Right atrium auricular region (tissue), 2 donors: ENCODE data around the gene PRR13. TPM values are rescaled to one million over a fixed set of nuclear protein-coding genes. Genes with fewer than 3 reads are reported as not detected.

ENCODE experiments used
- DNase-seq: peaks from one replicate; pipeline ENCODE4 v3.0.0-alpha.2; 2019; ENCODE audit warnings: low spot score
- H3K27ac ChIP-seq, 2 donors: fragments of 200-600 bp; sonication (generic); 1 replicate in 1 of 2; 2 replicates in 1 of 2; pipeline ENCODE4 v1.5.1; 2016 to 2019
- H3K27me3 ChIP-seq, 2 donors: fragments of 200-600 bp; sonication (generic); one replicate each; pipeline versions ENCODE4 v1.5.1 to v1.6.0; 2017 to 2019
- H3K36me3 ChIP-seq: fragments of 200-600 bp; sonication (generic); one replicate; pipeline ENCODE4 v1.5.1; 2016
- H3K4me1 ChIP-seq, 2 donors: fragments of 200-600 bp; sonication (generic); one replicate each; pipeline versions ENCODE4 v1.5.1 to v1.6.0; 2017 to 2019
- H3K4me3 ChIP-seq, 2 donors: fragments of 200-600 bp; sonication (generic); 1 replicate in 1 of 2; 2 replicates in 1 of 2; pipeline ENCODE4 v1.5.1; 2017 to 2019; ENCODE audit warnings: mild to moderate bottlenecking in 1 of 2, moderate library complexity in 1 of 2
- H3K9me3 ChIP-seq, 2 donors: fragments of 200-600 bp; sonication (generic); one replicate each; pipeline ENCODE4 v1.5.1; 2019
- total RNA-seq, 2 donors: library from RNA; depleted of rRNA; stranded (reverse); fragments of >200 nt; gene quantifications; one replicate each; pipeline ENCODE4 v1.1.0, GENCODE V29; 2016
- TF ChIP-seq, protein P1 (sequence below), 2 donors: fragments of 200-600 bp; sonication (generic); IDR thresholded peaks; one replicate each; pipeline ENCODE4 v1.5.1; 2019; ENCODE audit warnings: antibody characterized with exemption in 2 of 2

The PRR13 gene
- total RNA-seq, 2 donors from 2014 or later, result 38.8 to 60.6 TPM

GRCh38 chr12:53465679-53466078 lies 24.1 kb downstream of the PRR13 start:
- Histone ChIP-seq H3K4me1 (peaks cover 0 to 64% of the 10 kb centered on the region in 2 donors), H3K27me3 (no peaks in the 10 kb centered on the region), H3K4me3 (no peak overlapping the region), H3K9me3 (no peaks in the 10 kb centered on the region), H3K36me3 (peaks cover 100% of the 10 kb centered on the region), H3K27ac (no peak overlapping the region)
- no peak for DNase-seq
- TF ChIP-seq, protein P1, sequence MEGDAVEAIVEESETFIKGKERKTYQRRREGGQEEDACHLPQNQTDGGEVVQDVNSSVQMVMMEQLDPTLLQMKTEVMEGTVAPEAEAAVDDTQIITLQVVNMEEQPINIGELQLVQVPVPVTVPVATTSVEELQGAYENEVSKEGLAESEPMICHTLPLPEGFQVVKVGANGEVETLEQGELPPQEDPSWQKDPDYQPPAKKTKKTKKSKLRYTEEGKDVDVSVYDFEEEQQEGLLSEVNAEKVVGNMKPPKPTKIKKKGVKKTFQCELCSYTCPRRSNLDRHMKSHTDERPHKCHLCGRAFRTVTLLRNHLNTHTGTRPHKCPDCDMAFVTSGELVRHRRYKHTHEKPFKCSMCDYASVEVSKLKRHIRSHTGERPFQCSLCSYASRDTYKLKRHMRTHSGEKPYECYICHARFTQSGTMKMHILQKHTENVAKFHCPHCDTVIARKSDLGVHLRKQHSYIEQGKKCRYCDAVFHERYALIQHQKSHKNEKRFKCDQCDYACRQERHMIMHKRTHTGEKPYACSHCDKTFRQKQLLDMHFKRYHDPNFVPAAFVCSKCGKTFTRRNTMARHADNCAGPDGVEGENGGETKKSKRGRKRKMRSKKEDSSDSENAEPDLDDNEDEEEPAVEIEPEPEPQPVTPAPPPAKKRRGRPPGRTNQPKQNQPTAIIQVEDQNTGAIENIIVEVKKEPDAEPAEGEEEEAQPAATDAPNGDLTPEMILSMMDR (IDR thresholded peaks at IDR 0.05), result no peak

DNA sequence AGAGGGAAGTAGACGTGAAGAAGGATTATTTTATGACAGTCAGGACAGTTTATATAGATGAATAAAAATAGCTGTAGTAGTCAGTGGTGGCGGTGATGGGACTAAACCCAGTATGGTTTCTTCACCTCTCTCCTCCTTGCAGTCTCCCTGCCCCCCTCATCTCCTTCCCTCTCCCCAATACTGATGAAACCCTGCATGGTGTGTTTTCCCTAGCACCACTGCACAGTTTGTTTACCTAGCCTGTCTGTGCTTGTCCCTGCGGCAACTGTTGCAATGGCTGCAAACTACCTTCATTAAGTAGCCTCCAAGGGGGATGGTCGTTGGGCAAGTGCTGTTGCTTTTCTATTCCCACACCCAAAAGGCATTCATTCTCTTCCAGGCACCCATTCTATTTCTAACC lies 25.1 kb downstream of the PRR13 start:
- no peak for DNase-seq
- H3K27me3 ChIP-seq, result no peaks in the 10 kb centered on the region
- H3K36me3 ChIP-seq, result peaks cover 100% of the 10 kb centered on the region
- H3K4me3 ChIP-seq, result no peak overlapping the region
- H3K27ac ChIP-seq, result no peak overlapping the region
- peaks cover 0 to 64% of the 10 kb centered on the region in 2 donors for H3K4me1 ChIP-seq
- H3K9me3 ChIP-seq, result no peaks in the 10 kb centered on the region
- TF ChIP-seq, protein P1 (IDR thresholded peaks at IDR 0.05), result no peak

GRCh38 chr12:53467082-53467481 lies 25.5 kb downstream of the PRR13 start:
- no peak for DNase-seq
- Histone ChIP-seq H3K4me1 (peaks cover 0 to 64% of the 10 kb centered on the region in 2 donors), H3K9me3 (no peaks in the 10 kb centered on the region), H3K27me3 (no peaks in the 10 kb centered on the region), H3K27ac (no peak overlapping the region), H3K36me3 (peaks cover 100% of the 10 kb centered on the region), H3K4me3 (no peak overlapping the region)
- TF ChIP-seq, protein P1 (IDR thresholded peaks at IDR 0.05), result no peak

- peaks cover 100% of the 10 kb centered on the region for H3K36me3 ChIP-seq
- no peak overlapping the region for H3K27ac ChIP-seq
- H3K9me3 ChIP-seq, result no peaks in the 10 kb centered on the region
- no peaks in the 10 kb centered on the region for H3K27me3 ChIP-seq
- H3K4me1 ChIP-seq, result peaks cover 0 to 64% of the 10 kb centered on the region in 2 donors
- H3K4me3 ChIP-seq, result no peak overlapping the region
- TF ChIP-seq, protein P1 (IDR thresholded peaks at IDR 0.05), result no peak
- no peak for DNase-seq
Observed at GRCh38 chr12:53467880-53468279, 26.3 kb downstream of the PRR13 start.

DNA sequence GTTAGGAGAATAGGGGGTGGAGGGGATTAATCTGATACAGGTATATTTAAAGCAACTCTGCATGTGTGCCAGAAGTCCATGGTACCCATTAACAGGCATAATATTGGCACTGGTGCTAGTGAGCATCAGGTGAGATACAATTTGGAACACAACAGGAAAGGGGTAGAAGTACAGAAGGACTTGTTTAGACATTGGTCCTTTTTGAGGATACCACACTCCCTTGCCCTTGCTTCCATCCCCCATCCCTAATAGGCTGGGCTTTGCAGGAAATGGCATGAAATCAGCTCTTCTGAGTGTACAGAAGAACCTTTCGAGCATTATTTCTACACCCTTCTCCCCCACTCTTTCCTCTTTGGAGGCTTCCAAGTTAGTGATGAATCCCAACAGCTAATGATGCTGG lies 26.7 kb downstream of the PRR13 start:
- H3K4me3 ChIP-seq, result no peak overlapping the region
- H3K27ac ChIP-seq, result no peak overlapping the region
- peaks cover 0 to 64% of the 10 kb centered on the region in 2 donors for H3K4me1 ChIP-seq
- no peaks in the 10 kb centered on the region for H3K27me3 ChIP-seq
- H3K36me3 ChIP-seq, result peaks cover 98% of the 10 kb centered on the region
- no peak for DNase-seq
- no peaks in the 10 kb centered on the region for H3K9me3 ChIP-seq
- TF ChIP-seq, protein P1 (IDR thresholded peaks at IDR 0.05), result no peak

DNA sequence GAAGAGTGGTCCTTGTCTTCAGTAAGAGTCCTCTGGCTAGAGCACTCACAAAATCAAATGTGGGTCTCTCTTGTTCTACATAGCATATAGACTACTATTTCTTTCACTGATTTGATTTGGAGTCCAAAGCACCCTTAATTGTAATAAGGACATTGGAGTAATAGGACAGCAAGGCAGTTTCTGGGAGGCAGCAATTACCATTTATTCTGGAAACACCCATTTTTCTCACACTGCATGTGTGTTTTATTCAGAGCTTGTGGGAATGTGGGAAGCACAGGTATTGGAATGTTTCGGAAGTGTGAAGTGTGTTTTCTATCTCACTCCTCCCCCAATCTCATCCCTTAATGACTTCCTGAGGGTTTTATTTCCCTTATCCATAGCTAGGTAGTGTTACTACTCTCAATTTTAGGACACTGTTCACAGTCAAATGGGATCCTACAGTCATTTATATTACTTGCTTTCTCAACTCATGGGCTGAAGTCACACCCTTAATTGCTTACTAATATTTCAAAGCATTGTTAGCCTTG lies 30.6 kb downstream of the PRR13 start:
- DNase-seq, result no peak
- H3K4me1 ChIP-seq, result peaks cover 0 to 68% of the 10 kb centered on the region in 2 donors

More for the DNA sequence above, 30.6 kb downstream of the PRR13 start:
- peaks cover 97% of the 10 kb centered on the region for H3K36me3 ChIP-seq
- TF ChIP-seq, protein P1 (IDR thresholded peaks at IDR 0.05), result no peak
- no peak overlapping the region for H3K27ac ChIP-seq
- H3K9me3 ChIP-seq, result no peaks in the 10 kb centered on the region
- H3K27me3 ChIP-seq, result no peaks in the 10 kb centered on the region
- H3K4me3 ChIP-seq, result no peak overlapping the region
